ENCODE results near the gene NACC2. TPM values are rescaled to one million over a fixed set of nuclear protein-coding genes. Genes with fewer than 3 reads are reported as not detected.

The NACC2 gene
- total and polyA plus RNA-seq, 2 donors (not counting 3 experiments of a cell fraction or from before 2014, with no cell fraction given): 15.8 to 27.1 TPM

GRCh38 chr9:136059851-136060670, 35.0 kb downstream of the NACC2 start:
- BruUV-seq (replicated peaks): no TSS peak
- H3K27me3 ChIP-seq (ENCODE audit: control insufficient read depth in 2 of 2, insufficient read depth in 2 of 2, low read length in 2 of 2): no peaks in the 10 kb centered on the region
- H3K79me2 ChIP-seq (ENCODE audit: control insufficient read depth, insufficient read depth, low read length): peaks cover 55% of the 10 kb centered on the region
- no peak overlapping the region for H3K9ac ChIP-seq (replicated peaks; ENCODE audit: extremely low read depth, insufficient read depth, low read length)
- H3K27ac ChIP-seq (ENCODE audit: insufficient read depth, low read depth, low read length): no peak overlapping the region
- FAIRE-seq (no peak), DNase-seq (ENCODE audit: low read depth, low spot score) (no peak)
- no peaks in the 10 kb centered on the region for H3K4me1 ChIP-seq (ENCODE audit: control insufficient read depth, extremely low read depth, insufficient read depth, low read length)
- H4K20me1 ChIP-seq (replicated peaks; ENCODE audit: control insufficient read depth, extremely low read depth, insufficient read depth, low read length): no peaks in the 10 kb centered on the region
- TF ChIP-seq MYC (IDR thresholded peaks at IDR 0.05; ENCODE audit: low read depth, low read length) (no peak), GATA2 (IDR thresholded peaks at IDR 0.05; ENCODE audit: insufficient read depth, insufficient read length, low read depth, low read length) (no peak), EZH2 (IDR thresholded peaks at IDR 0.05; ENCODE audit: borderline replicate concordance, low read depth, low read length, severe bottlenecking) (no peak), POLR2A (IDR thresholded peaks at IDR 0.05; ENCODE audit: low read depth, low read length) (no peak), FOS (IDR thresholded peaks at IDR 0.05; ENCODE audit: borderline replicate concordance, insufficient read depth, low read length) (no peak), JUN (IDR thresholded peaks at IDR 0.05; ENCODE audit: borderline replicate concordance, insufficient read depth, insufficient read length, low read depth) (no peak), POLR2AphosphoS5 (IDR thresholded peaks at IDR 0.05; ENCODE audit: insufficient read depth, low read depth, low read length) (no peak), CTCF (IDR thresholded peaks at IDR 0.05; ENCODE audit: extremely low read depth in 1 of 2, insufficient read depth in 1 of 2, low read depth in 1 of 2, low read length in 2 of 2) (no peak), MAX (IDR thresholded peaks at IDR 0.05; ENCODE audit: insufficient read depth, insufficient read length) (no peak)
- intact Hi-C loops (cut with micrococcal nuclease): no loop called here
- POLR2A ChIA-PET: interaction anchor here (0.7 kb wide), 1 partner anchor 321 kb away, joined by 3 read pairs; no protein-coding TSS in a partner anchor
- dilution Hi-C loops (cut with MboI; ENCODE audit: extremely low pct_ligation_motif_present, low sequenced_read_pairs): no loop called here
- H3K4me3 ChIP-seq (replicated peaks in 1 of 3; ENCODE audit: insufficient read depth in 1 of 3, low read depth in 1 of 3, low read length in 3 of 3): no peak overlapping the region
- H2AFZ ChIP-seq (ENCODE audit: low read depth, low read length): no peak overlapping the region
- H3K36me3 ChIP-seq (ENCODE audit: control insufficient read depth in 2 of 2, extremely low read depth in 1 of 2, insufficient read depth in 2 of 2, low read length in 2 of 2): peaks cover 0 to 5% of the 10 kb centered on the region in 2 experiments
- no peaks in the 10 kb centered on the region for H3K9me1 ChIP-seq (replicated peaks; ENCODE audit: control insufficient read depth, extremely low read depth, insufficient read depth, low read length)
- CTCF ChIA-PET: interaction anchor here (0.6 to 1.4 kb wide), 3 partner anchors 8 to 30 kb away, joined by 3 to 5 read pairs (median 3); no protein-coding TSS in a partner anchor
- no peaks in the 10 kb centered on the region for H3K9me3 ChIP-seq (replicated peaks; ENCODE audit: control insufficient read depth, insufficient read depth, low read length)
- H3K4me2 ChIP-seq (ENCODE audit: insufficient read depth, low read length): no peak overlapping the region
